Suppressor macrophage (primary cell): ENCODE results near the gene ZNF324.
"Not testable (repeated sequence)": the region's sequence is repeated elsewhere in the genome, so short reads cannot be mapped to it uniquely, and the experiment has no call there.

Experiments
- DNase-seq, 4 experiments: peaks; one replicate each; pipeline ENCODE4 v3.0.0-alpha.2; 2020 to 2022

Gene ZNF324

DNA sequence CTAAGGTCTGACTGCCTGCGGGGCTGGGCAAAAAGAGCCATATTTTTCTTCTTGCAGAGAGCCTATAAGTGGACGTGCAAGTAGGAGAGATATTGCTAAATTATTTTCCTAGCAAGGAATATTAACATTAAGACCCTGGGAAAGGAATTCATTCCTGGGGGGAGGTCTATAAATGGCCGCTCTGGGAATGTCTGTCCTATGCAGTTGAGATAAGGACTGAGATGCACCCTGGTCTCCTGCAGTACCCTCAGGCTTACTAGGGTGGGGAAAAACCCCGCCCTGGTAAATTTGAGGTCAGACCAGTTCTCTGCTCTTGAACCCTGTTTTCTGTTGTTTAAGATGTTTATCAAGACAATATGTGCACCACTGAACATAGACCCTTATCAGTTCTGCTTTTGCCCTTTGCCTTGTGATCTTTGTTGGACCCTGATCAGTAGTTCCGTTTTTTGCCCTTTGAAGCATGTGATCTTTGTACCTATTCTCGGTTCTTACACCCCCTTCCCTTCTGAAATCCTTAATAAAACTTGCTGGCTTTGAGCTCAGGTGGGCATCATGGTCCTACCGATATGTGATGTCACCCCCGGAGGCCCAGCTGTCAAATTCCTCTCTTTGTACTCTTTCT, 40.8 kb downstream of the ZNF324 start:
- DNase-seq: not testable (repeated sequence)

DNA sequence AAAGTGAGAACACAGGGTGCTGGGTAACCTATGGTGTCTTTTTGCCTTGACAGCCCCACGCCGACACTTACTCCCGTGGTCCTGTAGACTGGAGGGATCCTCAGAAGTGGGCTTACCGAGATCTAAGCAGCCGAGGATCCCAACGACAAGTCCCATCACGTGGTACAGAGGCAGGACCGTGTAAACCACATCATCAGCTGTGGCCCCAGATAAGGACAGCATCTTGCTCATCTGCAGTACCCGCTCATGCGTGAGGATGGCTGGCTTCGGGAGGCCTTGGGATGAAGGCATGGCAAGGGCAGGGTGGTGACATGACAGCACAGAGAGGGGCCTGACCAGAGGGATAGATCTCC, 42.8 kb downstream of the ZNF324 start:
- DNase-seq: no peak

DNA sequence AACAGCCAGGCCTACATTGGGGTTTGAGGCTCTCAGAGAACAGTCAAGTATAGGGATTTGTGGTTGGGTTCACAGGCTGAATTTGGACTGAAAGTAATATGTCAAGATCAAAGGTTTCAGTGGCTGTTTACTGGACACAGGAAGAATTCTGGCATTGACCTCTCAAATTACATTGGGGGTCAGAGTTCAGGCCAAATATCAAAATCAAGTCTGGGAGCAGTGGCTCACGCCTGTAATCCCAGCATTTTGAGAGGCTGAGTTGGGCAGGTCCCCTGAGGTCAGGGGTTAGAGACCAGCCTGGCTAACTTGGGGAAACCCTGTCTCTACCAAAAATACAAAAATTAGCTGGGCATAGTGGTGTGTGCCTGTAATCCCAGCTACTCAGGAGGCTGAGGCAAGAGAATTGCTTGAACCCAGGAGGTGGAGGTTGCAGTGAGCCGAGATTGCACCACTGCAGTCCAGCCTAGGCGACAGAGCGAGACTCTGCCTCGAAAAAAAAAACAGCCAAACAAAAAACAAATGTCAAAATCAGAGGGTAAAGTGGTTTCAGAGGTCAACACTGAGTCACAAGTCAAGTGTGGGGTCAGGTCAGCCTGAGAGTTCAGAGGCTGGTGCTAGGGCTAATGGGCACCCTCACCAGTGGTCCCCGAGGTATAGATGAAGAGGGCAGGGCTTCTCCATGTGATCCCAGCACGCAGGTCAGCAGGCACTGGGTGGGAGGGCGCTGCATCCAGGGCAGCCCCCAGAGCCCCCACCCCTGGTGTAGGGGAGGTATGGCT, 43.4 kb downstream of the ZNF324 start:
- no peak for DNase-seq

DNA sequence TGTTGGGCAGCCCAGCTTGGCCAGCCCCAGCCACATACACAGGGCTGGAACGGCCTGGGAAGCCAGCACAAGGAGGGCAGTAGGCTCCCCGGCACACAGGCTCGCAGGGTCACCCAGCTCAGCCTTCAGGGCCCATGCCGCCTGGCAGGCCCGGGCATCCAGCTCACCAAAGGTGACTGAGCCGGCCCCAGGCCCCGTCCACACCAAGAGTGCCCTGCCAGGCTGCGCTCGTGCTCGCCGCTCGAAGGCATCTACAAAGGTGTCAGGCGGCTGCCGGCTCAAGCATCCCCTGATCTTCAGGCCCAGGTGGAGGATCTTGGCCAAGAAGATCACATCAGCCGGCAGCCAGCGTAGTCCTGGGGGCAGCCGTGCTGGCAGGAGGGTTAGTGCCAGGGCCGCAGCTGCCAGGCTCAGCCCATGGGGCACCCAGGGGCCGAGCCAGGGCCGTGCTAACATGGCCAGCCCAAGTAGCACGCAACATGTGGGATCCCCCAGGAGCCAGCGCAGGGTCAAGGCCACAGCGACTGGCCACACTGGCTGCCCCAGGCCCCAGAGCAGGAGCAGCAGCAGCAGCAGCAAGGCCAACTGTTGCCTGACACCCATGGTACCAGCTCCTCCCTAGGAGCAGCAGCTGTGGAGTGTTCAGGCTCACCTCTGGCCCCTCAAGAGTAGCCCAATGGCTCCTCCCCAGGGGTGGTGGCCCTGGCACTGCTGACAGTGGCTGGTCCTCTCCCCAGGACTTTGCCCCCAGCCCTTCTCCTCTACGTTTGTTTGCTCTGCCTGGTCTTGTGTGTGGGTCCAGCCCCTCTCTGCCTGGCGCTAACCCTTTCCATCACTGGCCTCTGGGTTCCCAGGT, 44.7 kb downstream of the ZNF324 start, which contains the start of gene SLC27A5:
Gene SLC27A5, minus strand, starts transcription at position 640 of the 856 bp plus-strand sequence. Its CDS starts 37 bp downstream, at position 603.
- no peak for DNase-seq

DNA sequence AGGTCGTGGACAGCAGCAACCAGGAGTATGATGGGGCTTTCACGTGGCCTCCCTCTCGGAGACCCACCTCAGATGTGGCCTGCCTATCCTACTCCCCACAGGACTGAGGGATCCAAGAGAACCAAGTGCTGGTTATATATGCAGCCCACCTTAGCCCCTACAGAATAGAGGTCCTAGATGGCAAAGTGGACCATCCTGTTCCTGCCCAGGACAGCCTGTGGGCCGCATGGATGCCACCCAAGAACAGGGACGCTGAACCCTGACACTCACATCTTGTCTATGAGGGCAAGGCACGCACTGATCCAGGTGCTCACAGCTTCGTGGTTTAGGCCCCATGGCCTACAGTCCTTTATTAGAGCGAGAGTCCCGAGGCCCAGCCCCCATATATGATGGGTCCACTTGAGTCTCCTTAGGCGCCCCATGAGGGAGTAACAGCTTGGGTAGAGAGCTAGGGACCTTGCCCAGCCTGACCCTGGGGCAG, 46.4 kb downstream of the ZNF324 start:
- no peak for DNase-seq

DNA sequence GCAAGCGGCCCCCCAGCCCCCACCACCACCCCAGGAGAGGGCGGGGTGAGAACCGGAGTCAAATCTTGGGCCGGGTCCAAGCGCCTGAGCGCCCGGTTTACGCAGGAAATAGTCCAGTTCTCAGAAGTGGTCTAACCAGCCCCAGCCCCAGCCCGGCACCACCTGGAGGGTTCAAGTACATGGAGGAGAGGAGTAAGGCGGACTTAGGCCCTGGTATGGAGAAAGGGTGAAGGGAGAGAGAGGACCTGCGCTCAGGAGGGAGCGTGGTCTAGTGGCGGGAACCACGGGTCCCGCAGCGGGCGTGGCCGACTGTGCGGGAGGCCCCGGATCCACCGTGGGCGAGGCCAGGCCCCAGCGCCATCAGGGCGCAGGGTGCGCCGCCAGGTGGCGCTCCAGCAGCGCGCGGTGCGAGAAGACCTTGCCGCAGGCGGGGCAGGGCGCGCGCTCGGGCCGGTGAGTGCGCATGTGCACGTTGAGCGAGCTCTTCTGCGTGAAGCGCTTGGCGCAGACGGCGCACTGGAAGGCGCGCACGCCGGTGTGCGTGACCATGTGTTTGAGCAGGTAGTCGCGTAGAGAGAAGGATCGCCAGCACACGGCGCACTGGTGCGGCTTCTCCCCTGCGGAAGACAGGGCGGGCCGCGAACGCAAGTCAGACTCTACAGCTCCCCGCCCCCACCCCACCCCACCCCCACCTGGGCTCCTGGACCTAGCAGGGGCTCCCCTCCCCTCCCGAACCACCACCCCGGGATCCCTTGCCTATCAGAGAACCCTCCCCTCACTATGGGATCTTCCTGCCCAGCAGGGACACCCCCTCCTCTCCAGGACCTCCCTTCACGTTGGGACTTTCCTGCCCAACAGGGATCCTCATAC, 47.0 kb downstream of the ZNF324 start:
- DNase-seq: peak; percentile 96 to 99 (median 98)

DNA sequence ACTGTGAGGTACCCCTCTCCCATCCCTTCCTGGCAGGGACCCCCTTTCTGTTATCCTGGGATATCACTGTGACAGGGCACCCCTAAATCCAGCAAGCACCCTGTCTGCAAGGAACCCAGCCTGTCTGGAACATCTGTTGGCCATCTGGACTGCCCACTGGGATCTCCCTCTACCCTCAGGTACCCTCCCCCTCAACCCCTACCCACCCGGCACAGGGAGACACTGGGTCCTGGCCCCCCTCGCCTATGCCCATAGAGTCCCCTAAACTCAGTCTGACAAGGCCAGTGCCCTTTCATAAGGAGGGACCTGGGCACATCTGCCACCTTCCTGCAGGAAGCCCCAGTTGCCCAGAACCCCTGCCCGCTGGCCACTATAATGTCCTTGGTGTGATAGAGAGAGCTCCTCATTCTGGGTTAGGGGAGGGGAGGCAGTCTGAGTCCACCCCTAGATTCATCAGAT, 47.7 kb downstream of the ZNF324 start:
- no peak for DNase-seq

DNA sequence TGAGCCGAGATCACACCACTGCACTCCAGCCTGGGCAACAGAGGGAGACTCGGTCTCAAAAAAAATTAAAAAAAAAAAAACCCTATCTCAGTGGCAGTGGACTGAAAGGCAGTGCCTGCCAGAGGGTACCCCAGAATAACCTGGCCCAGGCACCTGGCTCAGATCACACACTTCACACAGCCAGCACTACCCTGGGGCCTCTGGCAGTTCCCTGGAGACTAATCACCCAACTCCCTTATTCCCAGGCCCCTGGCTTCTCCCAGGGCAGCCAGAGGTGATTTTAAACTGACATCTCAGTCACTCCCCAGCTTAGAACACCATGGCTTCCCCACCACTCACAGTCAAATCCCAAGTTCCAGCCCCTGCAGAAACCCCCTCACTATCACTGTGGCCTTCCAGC, 48.4 kb downstream of the ZNF324 start:
- no peak for DNase-seq

DNA sequence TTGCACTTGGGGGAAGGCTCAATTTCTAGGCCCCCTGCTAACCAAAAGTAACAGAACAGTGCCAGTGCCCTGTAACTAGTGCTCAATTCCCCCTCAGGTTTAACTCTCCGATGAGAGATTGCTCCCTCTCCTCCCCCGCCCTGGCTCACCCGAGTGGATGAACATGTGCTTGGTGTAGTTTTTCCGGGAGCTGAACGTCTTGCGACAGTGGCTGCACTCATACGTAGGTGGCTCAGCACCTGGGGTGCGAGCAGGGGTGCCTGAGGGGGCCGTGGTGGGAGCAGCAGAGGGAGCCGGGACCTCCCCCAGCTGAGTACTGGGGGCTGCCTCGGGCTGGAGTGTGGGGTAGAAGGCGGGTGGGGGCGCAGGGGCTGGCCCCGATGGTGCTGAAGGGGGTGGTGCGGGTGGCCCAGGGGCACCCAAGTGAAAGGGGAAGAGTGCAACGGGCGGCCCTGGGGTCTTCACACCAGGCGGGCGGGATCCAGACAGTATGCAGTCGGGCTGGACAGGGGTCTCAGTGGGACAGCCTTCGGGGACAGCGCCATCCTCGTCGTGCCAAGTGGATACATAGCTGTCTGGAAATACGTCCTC, 49.5 kb downstream of the ZNF324 start:
- no peak for DNase-seq

DNA sequence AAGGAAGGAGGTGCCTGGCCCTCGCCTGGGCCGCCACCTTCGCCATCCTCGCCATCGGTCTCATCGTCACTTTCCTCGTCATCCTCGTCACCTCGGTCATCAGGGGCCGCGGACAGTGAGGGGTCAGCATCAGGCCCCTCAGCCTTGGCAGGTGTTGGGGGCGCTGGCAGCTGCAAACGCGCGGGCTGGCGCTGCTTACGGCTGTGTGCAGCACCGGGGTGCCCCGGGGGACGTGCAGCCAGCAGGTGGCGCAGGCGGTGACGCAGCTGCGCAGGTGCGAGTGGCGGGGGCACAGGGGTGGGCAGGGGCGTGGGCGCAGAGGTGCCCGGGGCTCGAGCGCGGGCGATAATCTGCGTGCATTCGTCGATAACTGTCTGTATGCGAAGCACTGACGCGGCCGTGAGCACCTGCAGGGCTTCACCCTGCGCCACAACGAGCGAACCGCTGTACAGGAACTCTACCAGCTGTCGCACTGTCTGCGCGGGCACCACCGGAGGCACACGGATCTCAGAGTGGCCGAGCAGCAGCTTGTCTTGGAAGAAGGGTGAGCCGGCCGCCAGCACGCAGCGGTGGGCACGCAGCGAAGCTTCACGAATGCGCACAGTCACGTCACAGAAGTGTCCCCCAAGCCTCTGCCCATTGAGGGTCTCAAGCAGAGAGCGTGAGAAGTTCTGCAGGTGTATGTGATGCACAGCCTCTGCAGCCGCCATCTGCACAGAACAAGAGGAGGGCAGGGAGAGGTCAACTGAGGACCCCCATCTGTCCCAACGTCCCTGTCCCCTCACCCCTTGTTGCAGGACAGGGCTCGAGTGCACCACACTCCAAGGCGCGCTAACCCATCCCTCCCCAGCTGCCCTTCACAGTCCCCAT, 50.3 kb downstream of the ZNF324 start:
- no peak for DNase-seq

DNA sequence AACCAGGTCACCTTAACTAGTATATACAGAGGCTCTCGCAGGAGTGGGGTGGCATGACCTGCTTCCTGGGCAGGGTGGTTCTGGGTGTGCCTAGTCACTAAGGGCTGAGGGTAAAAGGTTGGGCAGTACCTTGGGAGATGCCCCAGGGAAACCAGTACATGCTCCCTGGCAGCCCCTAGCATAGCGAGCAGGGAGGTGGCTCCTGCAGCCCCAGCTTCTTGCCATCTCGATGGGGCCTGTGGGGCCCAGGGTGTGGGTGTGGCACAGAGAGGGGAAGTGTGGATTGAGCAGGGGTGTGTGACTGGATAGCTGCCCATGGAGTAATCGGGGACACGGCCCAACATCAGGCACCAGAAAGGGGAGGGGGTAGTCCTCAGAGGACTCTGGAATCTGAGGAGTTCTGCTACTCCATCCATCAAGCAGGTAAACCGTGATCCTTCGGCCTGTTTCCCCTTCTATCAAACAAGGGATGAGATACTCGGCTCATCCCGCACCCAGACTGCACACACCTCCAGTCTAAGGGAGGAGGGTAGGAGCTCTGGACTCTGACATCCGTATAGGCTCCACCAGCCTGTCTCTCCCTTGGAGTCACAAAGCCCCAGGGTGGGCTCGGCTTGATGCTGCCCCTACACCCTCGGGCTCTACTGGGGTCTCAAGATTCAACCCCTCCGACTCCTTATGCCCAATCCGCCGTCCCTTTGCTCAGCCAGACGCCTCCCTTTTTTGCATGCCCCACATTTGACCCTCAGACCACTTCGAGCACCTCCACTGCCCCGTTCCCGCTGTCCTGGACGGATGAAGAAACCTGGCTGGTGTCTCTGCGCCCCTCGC, 51.6 kb downstream of the ZNF324 start:
- DNase-seq: peak; percentile 35 to 72 (median 66)

DNA sequence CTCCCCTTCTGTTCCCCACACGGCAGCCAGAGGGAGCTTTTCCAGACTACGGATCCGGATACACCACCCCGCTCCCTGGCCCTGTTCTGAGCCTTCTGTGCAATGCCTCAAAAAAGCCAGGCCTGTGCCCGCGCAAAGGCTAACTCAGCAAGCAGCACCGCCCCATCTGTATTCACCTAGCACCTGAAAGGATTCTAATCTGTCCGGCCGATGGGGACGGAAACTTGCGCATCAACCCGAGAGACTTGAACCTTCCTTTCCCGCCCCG, 52.1 kb downstream of the ZNF324 start:
- peak; percentile 62 to 83 (median 75) for DNase-seq

DNA sequence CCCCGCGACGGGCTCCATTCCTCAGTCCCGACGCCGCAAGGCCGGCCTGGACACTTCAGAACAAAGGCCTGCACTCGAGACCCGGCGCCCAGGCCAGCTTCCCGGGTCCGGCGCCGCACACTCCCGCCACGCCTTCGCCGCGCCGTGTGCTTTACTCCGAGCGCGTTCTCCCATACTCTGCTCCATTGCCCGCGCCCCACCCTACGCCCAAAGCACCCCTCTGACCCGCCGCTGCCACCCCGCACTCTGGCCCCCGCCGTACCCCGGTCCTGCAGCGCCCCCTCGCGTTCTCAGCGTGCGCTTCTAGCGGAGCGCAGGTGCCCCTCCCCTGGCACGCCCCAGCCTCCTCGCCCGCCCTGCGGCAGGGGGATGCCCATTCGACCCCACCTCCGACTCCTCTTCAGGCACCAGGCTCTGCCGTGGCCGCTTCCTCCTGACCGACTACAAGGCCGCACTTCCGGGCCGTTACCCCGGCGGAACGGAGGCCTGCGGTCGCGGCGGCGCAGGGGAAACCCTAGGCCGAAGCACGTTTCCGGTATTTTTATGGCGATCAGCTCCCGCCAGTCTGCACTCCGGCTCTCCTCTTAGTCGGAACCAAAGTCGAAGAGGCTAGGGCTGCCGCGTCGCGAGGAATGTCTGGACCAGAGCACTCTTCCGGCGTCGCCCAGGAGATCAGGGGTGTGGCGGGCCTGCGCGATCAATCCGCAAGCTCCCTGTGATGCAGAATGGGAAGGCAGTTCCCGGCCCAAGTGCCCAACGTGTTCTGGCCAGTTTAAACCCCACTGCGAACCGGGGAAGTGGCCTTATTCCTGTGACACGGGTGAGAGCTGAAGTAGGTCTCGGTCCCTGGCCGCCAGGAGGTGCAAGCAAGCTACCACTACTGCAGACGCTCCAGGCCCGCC, 52.7 kb downstream of the ZNF324 start, which contains the start of gene ZBTB45:
Gene ZBTB45, minus strand, starts transcription at position 456 of the 902 bp plus-strand sequence. CDS start 2,137 bp downstream, outside the sequence.
- DNase-seq: peak; percentile 94 to 97 (median 96)

DNA sequence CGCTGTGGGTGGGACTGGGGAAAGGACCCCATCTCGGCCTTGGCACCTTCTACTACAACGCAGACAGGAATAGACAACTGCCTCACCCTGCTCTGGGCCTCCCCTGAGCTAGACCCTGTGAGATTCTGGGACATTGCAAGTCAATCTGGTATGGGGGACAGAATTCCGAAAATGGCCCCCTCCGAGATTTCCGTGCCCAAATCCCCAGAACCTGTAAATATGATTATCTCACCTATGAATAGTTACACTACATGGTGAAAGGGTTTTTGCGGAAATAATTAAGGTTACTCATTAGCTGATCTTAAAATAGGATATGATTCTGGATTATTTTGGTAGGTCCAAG, 53.3 kb downstream of the ZNF324 start:
- no peak for DNase-seq

DNA sequence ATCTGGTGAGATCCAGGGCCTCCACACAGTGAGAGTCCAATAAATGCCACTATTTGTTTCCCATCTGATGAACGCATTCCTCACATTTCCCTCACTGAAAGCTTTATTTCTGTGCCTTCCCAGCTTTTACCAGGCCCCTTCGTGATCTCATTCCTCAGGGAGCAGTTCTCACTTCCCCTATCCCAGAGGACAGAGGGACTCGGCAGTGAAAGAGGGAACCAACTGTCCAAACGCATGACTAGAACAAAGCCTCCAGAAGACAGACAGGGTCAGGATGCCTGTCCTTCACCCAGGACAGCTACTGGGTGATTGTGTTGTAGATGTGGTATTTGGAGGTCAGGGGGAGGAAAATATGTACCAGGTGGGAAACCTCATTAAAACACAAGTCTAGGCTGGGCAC, 54.8 kb downstream of the ZNF324 start:
- peak; percentile 37 to 64 (median 58) for DNase-seq

DNA sequence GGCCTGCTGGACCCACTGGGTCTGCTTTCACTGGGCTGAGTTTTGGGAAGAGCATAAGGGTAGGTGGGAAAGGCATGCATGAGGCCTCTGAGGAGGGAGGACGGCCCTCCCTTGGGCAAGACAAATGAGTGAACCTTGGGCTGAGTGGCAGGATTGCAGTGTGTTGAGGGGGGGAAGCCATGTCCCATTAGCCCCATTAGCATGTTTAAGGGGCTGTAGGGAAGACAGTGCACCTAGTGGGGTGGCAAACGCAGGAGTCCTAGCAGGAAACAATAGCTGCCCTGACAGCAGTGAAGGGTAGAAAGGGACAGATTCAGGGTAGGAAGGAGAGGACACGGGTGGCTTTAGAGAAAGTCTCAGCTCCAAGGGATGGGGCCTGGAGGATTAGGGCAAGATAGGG, 55.8 kb downstream of the ZNF324 start:
- no peak for DNase-seq
